ENCODE measurements around the gene CARD18. TPM values are rescaled to one million over a fixed set of nuclear protein-coding genes. Genes with fewer than 3 reads are reported as not detected.

CARD18 gene
- total RNA-seq, 4 donors from 2014 or later: 4.6 to 13.9 (median 13.1) TPM

DNA sequence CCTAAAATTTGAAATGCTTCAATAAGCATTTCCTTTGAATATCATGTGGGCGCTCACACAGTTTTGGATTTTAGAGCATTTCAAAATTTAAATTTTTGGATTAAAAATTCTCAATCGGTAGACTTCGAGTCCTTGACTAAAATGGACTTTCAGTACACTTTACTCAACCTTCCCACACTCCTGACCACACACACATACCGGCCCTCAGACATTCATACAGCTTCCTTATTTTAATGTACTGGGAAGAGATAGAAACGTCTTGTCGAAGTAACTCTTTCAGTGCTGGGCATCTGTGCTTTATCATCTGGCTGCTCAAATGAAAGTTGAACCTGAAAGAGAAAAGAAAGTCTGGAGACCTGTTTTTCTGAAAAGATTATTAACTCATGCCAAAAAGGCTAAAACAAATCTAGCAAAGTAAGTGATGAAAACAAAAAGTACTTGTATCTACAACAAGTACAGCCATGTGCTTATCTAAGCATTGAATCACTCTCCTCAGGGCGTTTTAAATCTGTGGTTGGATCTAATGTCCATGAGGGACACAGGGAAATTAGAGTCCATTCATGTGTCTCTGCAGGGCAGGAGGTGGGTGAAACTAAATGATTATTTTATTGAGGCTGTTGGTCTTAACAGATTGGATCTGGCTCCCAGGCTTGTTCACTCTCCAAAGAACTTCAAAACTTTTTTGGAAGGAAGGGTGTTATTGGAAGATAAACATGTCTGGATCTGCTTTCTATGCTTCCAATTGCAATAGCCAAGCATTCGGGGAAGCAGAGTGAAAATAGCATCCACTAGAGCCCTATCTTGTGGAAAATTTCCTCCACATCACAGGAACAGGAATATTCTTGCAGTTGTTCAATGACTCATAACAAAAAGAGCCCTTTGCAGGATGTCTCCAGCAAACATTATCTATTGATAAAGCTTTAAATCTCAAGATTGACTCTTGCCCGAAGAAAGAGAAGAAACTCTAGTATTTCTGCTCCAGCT lies 47.0 kb downstream of the CARD18 start:
- DNase-seq (ENCODE audit: low spot score in 2 of 2): no peak

More for the DNA sequence above, 47.0 kb downstream of the CARD18 start:
- no peak overlapping the region for H3K4me3 ChIP-seq (ENCODE audit: low read depth, poor library complexity, severe bottlenecking)
- WGBS, 2 donors: 39 to 40% methylated on average over 9 of the region's 9 CpGs
- intact Hi-C loops (cut with DNase I; ENCODE audit: low total_unique reads): no loop called here
- no peak for TF ChIP-seq POLR2A (IDR thresholded peaks at IDR 0.05)
- TF ChIP-seq, protein P1, sequence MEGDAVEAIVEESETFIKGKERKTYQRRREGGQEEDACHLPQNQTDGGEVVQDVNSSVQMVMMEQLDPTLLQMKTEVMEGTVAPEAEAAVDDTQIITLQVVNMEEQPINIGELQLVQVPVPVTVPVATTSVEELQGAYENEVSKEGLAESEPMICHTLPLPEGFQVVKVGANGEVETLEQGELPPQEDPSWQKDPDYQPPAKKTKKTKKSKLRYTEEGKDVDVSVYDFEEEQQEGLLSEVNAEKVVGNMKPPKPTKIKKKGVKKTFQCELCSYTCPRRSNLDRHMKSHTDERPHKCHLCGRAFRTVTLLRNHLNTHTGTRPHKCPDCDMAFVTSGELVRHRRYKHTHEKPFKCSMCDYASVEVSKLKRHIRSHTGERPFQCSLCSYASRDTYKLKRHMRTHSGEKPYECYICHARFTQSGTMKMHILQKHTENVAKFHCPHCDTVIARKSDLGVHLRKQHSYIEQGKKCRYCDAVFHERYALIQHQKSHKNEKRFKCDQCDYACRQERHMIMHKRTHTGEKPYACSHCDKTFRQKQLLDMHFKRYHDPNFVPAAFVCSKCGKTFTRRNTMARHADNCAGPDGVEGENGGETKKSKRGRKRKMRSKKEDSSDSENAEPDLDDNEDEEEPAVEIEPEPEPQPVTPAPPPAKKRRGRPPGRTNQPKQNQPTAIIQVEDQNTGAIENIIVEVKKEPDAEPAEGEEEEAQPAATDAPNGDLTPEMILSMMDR (IDR thresholded peaks at IDR 0.05): no peak

Other genes starting within 250 kb of the CARD18 start
- 1 to 10 TPM in 1 of 4 donors, under 1 TPM in 2, not detected in 1; 0.64 to 1.1 (median 0.84) TPM for gene CASP12, start 241.3 kb downstream of the CARD18 start, total RNA-seq
- 100 to 1,000 TPM in 3 of 4 donors, 10 to 100 TPM in 1; 86.3 to 124 (median 110) TPM for gene CASP4, start 171.2 kb downstream of the CARD18 start, total RNA-seq
- gene CASP5, start 116.6 kb downstream of the CARD18 start, total RNA-seq: under 1 TPM in 1 of 4 donors, not detected in 3; 0.21 TPM
- gene CASP1, start 104.6 kb downstream of the CARD18 start, total RNA-seq: 10 to 100 TPM; 17.8 to 31.6 (median 22.5) TPM
- 1 to 10 TPM; 3.8 to 9.0 (median 4.4) TPM for gene CARD16, start 94.4 kb downstream of the CARD18 start, total RNA-seq